Measurements from ENCODE around the gene RNF145. TPM values are rescaled to one million over a fixed set of nuclear protein-coding genes. Genes with fewer than 3 reads are reported as not detected.

RNF145 gene
- total RNA-seq, 1 experiment from 2014 or later = 13.7 TPM

- no peak for TF ChIP-seq CTCF (conservative IDR thresholded peaks at IDR 0.05; ENCODE audit: low read depth, low read length)
- no peak for TF ChIP-seq EZH2 (IDR thresholded peaks at IDR 0.05; ENCODE audit: low read length, unreplicated experiment)
- no peak for TF ChIP-seq EZH2phosphoT487 (IDR thresholded peaks at IDR 0.05; ENCODE audit: borderline replicate concordance, low read length)
- DNase-seq (no peak), ATAC-seq (no peak)
Measured at GRCh38 chr5:159139802-159140201, 69.6 kb downstream of the RNF145 start.

GRCh38 chr5:159135896-159136531 is 73.3 kb downstream of the RNF145 start:
- Histone ChIP-seq H3K9me3 (ENCODE audit: low read length) (no peaks in the 10 kb centered on the region), H3K27me3 (ENCODE audit: low read length) (no peaks in the 10 kb centered on the region), H3K9ac (ENCODE audit: low read length) (no peak overlapping the region), H3K4me3 (ENCODE audit: low read length) (no peak overlapping the region), H3F3A (ENCODE audit: low read length, unreplicated experiment) (no peaks in the 10 kb centered on the region), H2AFZ (ENCODE audit: low read length) (peak overlapping the region; percentile 3; the same call in 1 of the 2 replicates), H3K36me3 (ENCODE audit: low read depth, low read length) (no peaks in the 10 kb centered on the region), H3K27ac (ENCODE audit: low read length) (0 out of 2 replicates have a peak overlapping the region, but pooled peaks have one; percentile 18), H3K79me2 (ENCODE audit: low read length) (no peaks in the 10 kb centered on the region), H3K9me2 (replicated peaks; ENCODE audit: low read length) (no peaks in the 10 kb centered on the region), H3K4me2 (ENCODE audit: low read length) (peak overlapping the region; percentile 50), H3K4me1 (ENCODE audit: insufficient read depth, low read length) (peaks cover 22% of the 10 kb centered on the region), H4K20me1 (ENCODE audit: low read length) (no peaks in the 10 kb centered on the region)
- POLR2A ChIA-PET (ENCODE audit: unreplicated experiment) = interaction anchor here (0.7 kb wide), 1 partner anchor 152 kb away, joined by 3 read pairs; no protein-coding TSS in a partner anchor
- DNase-seq (peak; percentile 48), ATAC-seq (peak; percentile 66)
- TF ChIP-seq EZH2 (IDR thresholded peaks at IDR 0.05; ENCODE audit: low read length, unreplicated experiment) (no peak), EZH2phosphoT487 (IDR thresholded peaks at IDR 0.05; ENCODE audit: borderline replicate concordance, low read length) (no peak), CTCF (conservative IDR thresholded peaks at IDR 0.05; ENCODE audit: low read depth, low read length) (no peak)
- CTCF ChIA-PET = no interaction called here
- intact Hi-C loops (cut with micrococcal nuclease) = loop anchor here (10.0 kb wide), 3 partner anchors 1311 to 1991 kb away; partner anchors contain the start of gene MED7
- BruUV-seq (replicated peaks) = no TSS peak

More at GRCh38 chr5:159139802-159140201, 69.6 kb downstream of the RNF145 start:
- Histone ChIP-seq H3K36me3 (ENCODE audit: low read depth, low read length) (no peaks in the 10 kb centered on the region), H2AFZ (ENCODE audit: low read length) (no peak overlapping the region), H3K4me2 (ENCODE audit: low read length) (no peak overlapping the region), H3K4me3 (ENCODE audit: low read length) (no peak overlapping the region), H3K9me2 (replicated peaks; ENCODE audit: low read length) (no peaks in the 10 kb centered on the region), H3K4me1 (ENCODE audit: insufficient read depth, low read length) (peaks cover 10% of the 10 kb centered on the region), H3F3A (ENCODE audit: low read length, unreplicated experiment) (no peaks in the 10 kb centered on the region), H3K79me2 (ENCODE audit: low read length) (no peaks in the 10 kb centered on the region), H3K9ac (ENCODE audit: low read length) (no peak overlapping the region), H4K20me1 (ENCODE audit: low read length) (no peaks in the 10 kb centered on the region), H3K27ac (ENCODE audit: low read length) (no peak overlapping the region), H3K27me3 (ENCODE audit: low read length) (no peaks in the 10 kb centered on the region), H3K9me3 (ENCODE audit: low read length) (no peaks in the 10 kb centered on the region)
- BruUV-seq (replicated peaks) = no TSS peak
- CTCF ChIA-PET = no interaction called here
- intact Hi-C loops (cut with micrococcal nuclease) = loop anchor here (10.0 kb wide), 3 partner anchors 1315 to 1995 kb away; partner anchors contain the start of gene MED7
- POLR2A ChIA-PET (ENCODE audit: unreplicated experiment) = no interaction called here

Measured in PC-3 (cell line).